DOHH2 (cell line): ENCODE measurements around the gene ESF1.

ENCODE experiments used
- EZH2phosphoT487 ChIP-seq: fragments of 200-600 bp; sonication (generic); IDR thresholded peaks from 2 replicates; pipeline ENCODE4 v1.6.1; 2017; ENCODE audit warnings: borderline replicate concordance, mild to moderate bottlenecking, antibody characterized with exemption, low read length, moderate library complexity, mixed read lengths
- TF ChIP-seq, protein P1 (sequence below): fragments of 200-600 bp; sonication (generic); IDR thresholded peaks from one replicate; pipeline ENCODE4 v1.5.1; 2014; ENCODE audit warnings: antibody characterized with exemption, mild to moderate bottlenecking, low read depth, low read length; ENCODE audit not compliant: poor library complexity, severe bottlenecking

- TF ChIP-seq, protein P1, sequence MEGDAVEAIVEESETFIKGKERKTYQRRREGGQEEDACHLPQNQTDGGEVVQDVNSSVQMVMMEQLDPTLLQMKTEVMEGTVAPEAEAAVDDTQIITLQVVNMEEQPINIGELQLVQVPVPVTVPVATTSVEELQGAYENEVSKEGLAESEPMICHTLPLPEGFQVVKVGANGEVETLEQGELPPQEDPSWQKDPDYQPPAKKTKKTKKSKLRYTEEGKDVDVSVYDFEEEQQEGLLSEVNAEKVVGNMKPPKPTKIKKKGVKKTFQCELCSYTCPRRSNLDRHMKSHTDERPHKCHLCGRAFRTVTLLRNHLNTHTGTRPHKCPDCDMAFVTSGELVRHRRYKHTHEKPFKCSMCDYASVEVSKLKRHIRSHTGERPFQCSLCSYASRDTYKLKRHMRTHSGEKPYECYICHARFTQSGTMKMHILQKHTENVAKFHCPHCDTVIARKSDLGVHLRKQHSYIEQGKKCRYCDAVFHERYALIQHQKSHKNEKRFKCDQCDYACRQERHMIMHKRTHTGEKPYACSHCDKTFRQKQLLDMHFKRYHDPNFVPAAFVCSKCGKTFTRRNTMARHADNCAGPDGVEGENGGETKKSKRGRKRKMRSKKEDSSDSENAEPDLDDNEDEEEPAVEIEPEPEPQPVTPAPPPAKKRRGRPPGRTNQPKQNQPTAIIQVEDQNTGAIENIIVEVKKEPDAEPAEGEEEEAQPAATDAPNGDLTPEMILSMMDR = no peak
- TF ChIP-seq EZH2phosphoT487 = no peak
These were observed 40.4 kb downstream of the ESF1 start for GRCh38 chr20:13744352-13744751.
